ENCODE results near the gene CACNA1C. TPM values are rescaled to one million over a fixed set of nuclear protein-coding genes. Genes with fewer than 3 reads are reported as not detected.

CACNA1C gene
- total and polyA plus RNA-seq, 2 donors (not counting 1 experiment from before 2014, with no cell fraction given), result 0.01 to 0.02 TPM

- H3K4me1 ChIP-seq (ENCODE audit: control insufficient read depth in 2 of 2, insufficient read depth in 2 of 2, low read length in 2 of 2), result peaks cover 0 to 5% of the 10 kb centered on the region in 2 donors
- TF ChIP-seq, protein P1, sequence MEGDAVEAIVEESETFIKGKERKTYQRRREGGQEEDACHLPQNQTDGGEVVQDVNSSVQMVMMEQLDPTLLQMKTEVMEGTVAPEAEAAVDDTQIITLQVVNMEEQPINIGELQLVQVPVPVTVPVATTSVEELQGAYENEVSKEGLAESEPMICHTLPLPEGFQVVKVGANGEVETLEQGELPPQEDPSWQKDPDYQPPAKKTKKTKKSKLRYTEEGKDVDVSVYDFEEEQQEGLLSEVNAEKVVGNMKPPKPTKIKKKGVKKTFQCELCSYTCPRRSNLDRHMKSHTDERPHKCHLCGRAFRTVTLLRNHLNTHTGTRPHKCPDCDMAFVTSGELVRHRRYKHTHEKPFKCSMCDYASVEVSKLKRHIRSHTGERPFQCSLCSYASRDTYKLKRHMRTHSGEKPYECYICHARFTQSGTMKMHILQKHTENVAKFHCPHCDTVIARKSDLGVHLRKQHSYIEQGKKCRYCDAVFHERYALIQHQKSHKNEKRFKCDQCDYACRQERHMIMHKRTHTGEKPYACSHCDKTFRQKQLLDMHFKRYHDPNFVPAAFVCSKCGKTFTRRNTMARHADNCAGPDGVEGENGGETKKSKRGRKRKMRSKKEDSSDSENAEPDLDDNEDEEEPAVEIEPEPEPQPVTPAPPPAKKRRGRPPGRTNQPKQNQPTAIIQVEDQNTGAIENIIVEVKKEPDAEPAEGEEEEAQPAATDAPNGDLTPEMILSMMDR (IDR thresholded peaks at IDR 0.05), result no peak
- no peak for TF ChIP-seq EZH2 (IDR thresholded peaks at IDR 0.05; ENCODE audit: borderline replicate concordance, insufficient read depth, low read depth, low read length, poor library complexity, severe bottlenecking)
- H3K27ac ChIP-seq (ENCODE audit: low read length in 2 of 2), result no peak overlapping the region
- no peak overlapping the region for H3K9ac ChIP-seq (ENCODE audit: low read length)
- H3K9me3 ChIP-seq (ENCODE audit: control extremely low read depth in 1 of 3, control insufficient read depth in 2 of 3, insufficient read depth in 1 of 3, low read length in 2 of 3), result no peaks in the 10 kb centered on the region
- H4K20me1 ChIP-seq (ENCODE audit: control insufficient read depth, insufficient read depth, low read length, poor library complexity, severe bottlenecking), result no peaks in the 10 kb centered on the region
- peaks cover 6% of the 10 kb centered on the region for H3K27me3 Mint-ChIP-seq
- H3K4me3 Mint-ChIP-seq, result no peak overlapping the region
- ChIA-PET CTCF (no interaction called here), POLR2A (no interaction called here)
- WGBS (ENCODE audit: insufficient coverage), result no CpG with 5 or more reads among the region's 3 CpGs
- H3K27me3 ChIP-seq (replicated peaks in 1 of 4; ENCODE audit: control extremely low read depth in 1 of 4, control insufficient read depth in 3 of 4, insufficient read depth in 4 of 4, low read length in 3 of 4), result no peaks in the 10 kb centered on the region
- no peak overlapping the region for H2AFZ ChIP-seq (ENCODE audit: insufficient read depth, low read depth, low read length, poor library complexity, severe bottlenecking)
- intact Hi-C loops (cut with micrococcal nuclease), result no loop called here
- DNase-seq, result no peak
- no peak overlapping the region for H3K4me3 ChIP-seq (ENCODE audit: control extremely low read depth in 1 of 5, extremely low read depth in 1 of 5, insufficient read depth in 1 of 5, low read depth in 2 of 5, low read length in 4 of 5)
- no peak overlapping the region for H3K27ac Mint-ChIP-seq
- no peaks in the 10 kb centered on the region for H3K9me3 Mint-ChIP-seq (ENCODE audit: insufficient read depth)
- ATAC-seq (ENCODE audit: low read depth), result no peak
- H3K36me3 ChIP-seq (replicated peaks in 1 of 2; ENCODE audit: control extremely low read depth in 1 of 2, control insufficient read depth in 1 of 2, extremely low read depth in 1 of 2, insufficient read depth in 2 of 2, low read length in 1 of 2), result no peaks in the 10 kb centered on the region
- no peak overlapping the region for H3K4me2 ChIP-seq (replicated peaks; ENCODE audit: low read depth, low read length, poor library complexity, severe bottlenecking)
- no peaks in the 10 kb centered on the region for H3K79me2 ChIP-seq (ENCODE audit: control insufficient read depth, insufficient read depth, low read length)
- H3K4me1 Mint-ChIP-seq, result peaks cover 5% of the 10 kb centered on the region
Measured at GRCh38 chr12:2366711-2367110, 313.9 kb downstream of the CACNA1C start.

DNA sequence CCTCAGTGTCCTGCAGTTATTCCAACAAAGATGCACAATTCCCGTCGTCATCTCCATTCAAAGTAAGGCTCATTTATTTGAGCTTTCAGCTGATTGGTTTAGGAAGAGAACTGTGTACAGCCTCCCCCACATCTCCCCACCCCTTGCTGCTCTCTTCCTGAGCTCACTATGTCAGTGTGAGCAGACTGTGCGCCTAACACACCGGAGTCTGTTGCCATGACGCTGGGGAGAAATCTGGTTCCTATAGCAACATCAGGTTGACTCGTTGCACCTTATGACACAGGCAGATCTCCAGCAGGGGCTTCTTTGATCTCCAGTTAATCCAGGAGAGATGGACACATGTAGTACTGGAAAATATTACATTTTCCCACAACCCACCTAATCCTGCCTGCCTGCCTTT is 319.4 kb downstream of the CACNA1C start:
- Histone ChIP-seq H2AFZ (ENCODE audit: insufficient read depth, low read depth, low read length, poor library complexity, severe bottlenecking) (no peak overlapping the region), H3K4me3 (ENCODE audit: control extremely low read depth in 1 of 5, extremely low read depth in 1 of 5, insufficient read depth in 1 of 5, low read depth in 2 of 5, low read length in 4 of 5) (no peak overlapping the region), H3K4me1 (ENCODE audit: control insufficient read depth in 2 of 2, insufficient read depth in 2 of 2, low read length in 2 of 2) (no peaks in the 10 kb centered on the region), H4K20me1 (ENCODE audit: control insufficient read depth, insufficient read depth, low read length, poor library complexity, severe bottlenecking) (no peaks in the 10 kb centered on the region), H3K27ac (ENCODE audit: low read length in 2 of 2) (no peak overlapping the region), H3K9ac (ENCODE audit: low read length) (no peak overlapping the region), H3K79me2 (ENCODE audit: control insufficient read depth, insufficient read depth, low read length) (no peaks in the 10 kb centered on the region), H3K4me2 (replicated peaks; ENCODE audit: low read depth, low read length, poor library complexity, severe bottlenecking) (no peak overlapping the region), H3K9me3 (ENCODE audit: control extremely low read depth in 1 of 3, control insufficient read depth in 2 of 3, insufficient read depth in 1 of 3, low read length in 2 of 3) (no peaks in the 10 kb centered on the region), H3K27me3 (replicated peaks in 1 of 4; ENCODE audit: control extremely low read depth in 1 of 4, control insufficient read depth in 3 of 4, insufficient read depth in 4 of 4, low read length in 3 of 4) (no peaks in the 10 kb centered on the region), H3K36me3 (replicated peaks in 1 of 2; ENCODE audit: control extremely low read depth in 1 of 2, control insufficient read depth in 1 of 2, extremely low read depth in 1 of 2, insufficient read depth in 2 of 2, low read length in 1 of 2) (no peaks in the 10 kb centered on the region)
- no peak overlapping the region for H3K27ac Mint-ChIP-seq
- POLR2A ChIA-PET, result no interaction called here
- no peak for ATAC-seq (ENCODE audit: low read depth)
- H3K4me1 Mint-ChIP-seq, result no peaks in the 10 kb centered on the region
- peaks cover 7% of the 10 kb centered on the region for H3K27me3 Mint-ChIP-seq
- TF ChIP-seq, protein P1 (IDR thresholded peaks at IDR 0.05), result no peak
- no peak for TF ChIP-seq EZH2 (IDR thresholded peaks at IDR 0.05; ENCODE audit: borderline replicate concordance, insufficient read depth, low read depth, low read length, poor library complexity, severe bottlenecking)
- H3K9me3 Mint-ChIP-seq (ENCODE audit: insufficient read depth), result no peaks in the 10 kb centered on the region
- no peak overlapping the region for H3K4me3 Mint-ChIP-seq
- DNase-seq, result no peak
- 100% methylated on average over 3 of the region's 6 CpGs for WGBS (ENCODE audit: insufficient coverage)
- intact Hi-C loops (cut with micrococcal nuclease), result no loop called here
- CTCF ChIA-PET, result no interaction called here

Measured in B cell (primary cell).